Mucosa of descending colon (tissue), 3 donors: ENCODE data around the gene FITM1. TPM values are rescaled to one million over a fixed set of nuclear protein-coding genes. Genes with fewer than 3 reads are reported as not detected.
"Not testable (repeated sequence)": the region's sequence is repeated elsewhere in the genome, so short reads cannot be mapped to it uniquely, and the experiment has no call there.

ENCODE experiments used
- ATAC-seq: fragments of 200-7000 bp; cut with Tn5 transposase; one replicate; pipeline ENCODE4 v1.9.1; 2020; ENCODE audit warnings: mild to moderate bottlenecking, moderate library complexity
- DNase-seq, 3 donors: peaks; one replicate each; pipeline ENCODE4 v3.0.0-alpha.2; 2020
- H3K36me3 ChIP-seq: fragments of 200-600 bp; one replicate; pipeline ENCODE4 v1.8.0; 2021; ENCODE audit warnings: low read depth, mild to moderate bottlenecking
- H3K4me1 ChIP-seq: fragments of 200-600 bp; one replicate; pipeline ENCODE4 v1.8.0; 2021; ENCODE audit warnings: low read depth, mild to moderate bottlenecking
- H3K4me3 ChIP-seq: fragments of 200-600 bp; one replicate; pipeline ENCODE4 v1.8.0; 2021; ENCODE audit warnings: mild to moderate bottlenecking
- H3K9me3 ChIP-seq: fragments of 200-600 bp; one replicate; pipeline ENCODE4 v1.8.0; 2021; ENCODE audit warnings: mild to moderate bottlenecking
- CTCF ChIP-seq: fragments of 200-600 bp; IDR thresholded peaks from one replicate; pipeline ENCODE4 v1.8.0; 2022; ENCODE audit warnings: antibody characterized with exemption, mild to moderate bottlenecking
- intact Hi-C, 2 donors: fragments of 100-400 bp; cut with DNase I in 1 of 2; cut with micrococcal nuclease in 1 of 2; formaldehyde crosslinking; loops; one replicate each; pipeline versions ENCODE4 v1.11.0 to v1.11.1; 2022; cut with DNase I, micrococcal nuclease
- total RNA-seq, 3 donors: library from RNA; stranded (reverse); fragmentation: NEBNext Ultra II Directional in 2 of 3; extraction: Animal tissue kit (Norgen Biotek cat#: 25700) in 2 of 3; gene quantifications; one replicate each; pipeline versions ENCODE4 v1.2.1 to v1.2.4, GENCODE V29; 2021 to 2023
- donor health status: DM: no; HTN: no; CAD: no; lungs with moderate emphysema.
- donor health status: DM: no; HTN: no; CAD: no.
- donor health status: DM: no; HTN: yes; CAD: no.

Gene FITM1
- total RNA-seq, 3 donors from 2014 or later: 0.79 to 1.9 (median 1.3) TPM

- Histone ChIP-seq H3K9me3 (no peaks in the 10 kb centered on the region), H3K4me3 (no peak overlapping the region), H3K4me1 (peaks cover 9% of the 10 kb centered on the region), H3K36me3 (no peaks in the 10 kb centered on the region)
- ATAC-seq (no peak), DNase-seq (no peak)
- intact Hi-C loops: loop anchor here in 1 of 2 donors (10.0 kb wide), 1 partner anchor 46 kb away; the partner anchor contains the start of gene CARMIL3
- TF ChIP-seq CTCF: no peak
Observed at GRCh38 chr14:24100197-24100981, 30.1 kb upstream of the FITM1 start.

- H3K4me3 ChIP-seq: no peak overlapping the region
- ATAC-seq (no peak), DNase-seq (no peak)
- intact Hi-C loops: loop anchor here in 1 of 2 donors (10.0 kb wide), 1 partner anchor 46 kb away; the partner anchor contains the start of gene CARMIL3
- peaks cover 3% of the 10 kb centered on the region for H3K4me1 ChIP-seq
- H3K36me3 ChIP-seq: no peaks in the 10 kb centered on the region
- no peaks in the 10 kb centered on the region for H3K9me3 ChIP-seq
- no peak for TF ChIP-seq CTCF
Observed at GRCh38 chr14:24100982-24101494, 29.4 kb upstream of the FITM1 start.

- no peaks in the 10 kb centered on the region for H3K36me3 ChIP-seq
- intact Hi-C loops: loop anchor here in 1 of 2 donors (10.0 kb wide), 1 partner anchor 48 kb away; the partner anchor contains the start of gene CARMIL3
- no peak for TF ChIP-seq CTCF
Observed at GRCh38 chr14:24102357-24103048, 28.0 kb upstream of the FITM1 start.

GRCh38 chr14:24103451-24103850, 27.0 kb upstream of the FITM1 start:
- no peak for ATAC-seq
- H3K4me1 ChIP-seq: no peaks in the 10 kb centered on the region
- H3K9me3 ChIP-seq: no peaks in the 10 kb centered on the region
- no peaks in the 10 kb centered on the region for H3K36me3 ChIP-seq
- no peak overlapping the region for H3K4me3 ChIP-seq
- no peak for DNase-seq
- no peak for TF ChIP-seq CTCF
- intact Hi-C loops: loop anchor here in 1 of 2 donors (10.0 kb wide), 1 partner anchor 49 kb away; the partner anchor contains the start of gene CARMIL3

More at GRCh38 chr14:24102357-24103048, 28.0 kb upstream of the FITM1 start:
- no peaks in the 10 kb centered on the region for H3K9me3 ChIP-seq
- no peaks in the 10 kb centered on the region for H3K4me1 ChIP-seq
- H3K4me3 ChIP-seq: no peak overlapping the region
- DNase-seq (no peak), ATAC-seq (no peak)

- not testable (repeated sequence) for H3K4me1 ChIP-seq, DNase-seq, H3K4me3 ChIP-seq, H3K36me3 ChIP-seq, H3K9me3 ChIP-seq, ATAC-seq
- intact Hi-C loops: loop anchor here in 1 of 2 donors (10.0 kb wide), 1 partner anchor 51 kb away; the partner anchor contains the start of gene CARMIL3
Observed at GRCh38 chr14:24105609-24106239, 24.7 kb upstream of the FITM1 start.
